CD8-positive, alpha-beta memory T cell (primary cell): ENCODE data around the gene FSTL5. TPM values are rescaled to one million over a fixed set of nuclear protein-coding genes. Genes with fewer than 3 reads are reported as not detected.
"Not testable (repeated sequence)": the region's sequence is repeated elsewhere in the genome, so short reads cannot be mapped to it uniquely, and the experiment has no call there.

Source experiments
- CTCF ChIA-PET: fragments of 350-600 bp; sonication (Branson Sonifier 250); formaldehyde crosslinking; loops from one replicate; lab custom pipeline; 2021; ENCODE audit warnings: antibody characterized with exemption; lab: Charles Lee
- POLR2A ChIA-PET: fragments of 350-600 bp; sonication (Branson Sonifier 250); formaldehyde crosslinking; loops from one replicate; lab custom pipeline; 2021; ENCODE audit warnings: antibody characterized with exemption; lab: Charles Lee
- DNase-seq, 5 donors: peaks; one replicate each; pipeline versions ENCODE4 v3.0.0 to v3.0.0-alpha.2; 2020 to 2022; ENCODE audit warnings: mixed read lengths in 1 of 5
- H3K27ac ChIP-seq: one replicate; pipeline ENCODE4 v1.7.0; 2013; ENCODE audit warnings: low read depth, mild to moderate bottlenecking, low read length, moderate library complexity
- H3K27me3 ChIP-seq: 2 replicates; pipeline ENCODE4 v1.7.0; 2013; ENCODE audit warnings: low read length, mild to moderate bottlenecking; ENCODE audit not compliant: insufficient read depth, poor library complexity, severe bottlenecking
- H3K36me3 ChIP-seq: 2 replicates; pipeline ENCODE4 v1.7.0; 2013; ENCODE audit warnings: mild to moderate bottlenecking, low read length, moderate library complexity; ENCODE audit not compliant: insufficient read depth
- H3K4me1 ChIP-seq: 2 replicates; pipeline ENCODE4 v1.7.0; 2013; ENCODE audit warnings: mild to moderate bottlenecking, low read length, moderate library complexity; ENCODE audit not compliant: insufficient read depth
- H3K4me3 ChIP-seq: 2 replicates; pipeline ENCODE4 v1.7.0; 2013; ENCODE audit warnings: mild to moderate bottlenecking, low read length
- H3K9me3 ChIP-seq: 2 replicates; pipeline ENCODE4 v1.7.0; 2013; ENCODE audit warnings: mild to moderate bottlenecking, low read length
- H3K27ac Mint-ChIP-seq, 8 donors: one replicate each; pipeline ENCODE4 v1.8.0; 2020 to 2021; ENCODE audit warnings: mixed read lengths in 8 of 8, mild to moderate bottlenecking in 6 of 8, inconsistent platforms in 3 of 8, moderate library complexity in 3 of 8
- H3K27me3 Mint-ChIP-seq, 2 donors: one replicate each; pipeline ENCODE4 v1.8.0; 2020 to 2021; ENCODE audit warnings: mixed read lengths in 2 of 2, mild to moderate bottlenecking in 1 of 2, moderate library complexity in 1 of 2
- H3K36me3 Mint-ChIP-seq, 3 donors: one replicate each; pipeline ENCODE4 v1.8.0; 2020 to 2021; ENCODE audit warnings: mixed read lengths in 3 of 3, inconsistent platforms in 1 of 3, mild to moderate bottlenecking in 1 of 3
- H3K4me1 Mint-ChIP-seq, 3 donors: one replicate each; pipeline ENCODE4 v1.8.0; 2020 to 2021; ENCODE audit warnings: mixed read lengths in 3 of 3, inconsistent platforms in 1 of 3, mild to moderate bottlenecking in 1 of 3
- H3K4me3 Mint-ChIP-seq, 7 donors: one replicate each; pipeline ENCODE4 v1.8.0; 2020 to 2021; ENCODE audit warnings: mixed read lengths in 7 of 7, mild to moderate bottlenecking in 6 of 7, moderate library complexity in 4 of 7, inconsistent platforms in 2 of 7
- H3K9me3 Mint-ChIP-seq, 5 donors: one replicate each; pipeline ENCODE4 v1.8.0; 2020 to 2022; ENCODE audit warnings: mixed read lengths in 5 of 5, mild to moderate bottlenecking in 3 of 5, moderate library complexity in 2 of 5, inconsistent platforms in 1 of 5
- polyA plus RNA-seq: library from polyadenylated mRNA; unstranded; fragments of 300-500 nt; fragmentation: Illumina TruSeq; gene quantifications from one replicate; pipeline ENCODE4 v1.2.3, GENCODE V29; 2021
- total RNA-seq, 2 experiments: library from RNA; stranded (reverse); gene quantifications; one replicate each; pipeline ENCODE4 v1.2.3, GENCODE V29; 2021

FSTL5 gene
- total and polyA plus RNA-seq, 3 experiments from 2014 or later: not detected

DNA sequence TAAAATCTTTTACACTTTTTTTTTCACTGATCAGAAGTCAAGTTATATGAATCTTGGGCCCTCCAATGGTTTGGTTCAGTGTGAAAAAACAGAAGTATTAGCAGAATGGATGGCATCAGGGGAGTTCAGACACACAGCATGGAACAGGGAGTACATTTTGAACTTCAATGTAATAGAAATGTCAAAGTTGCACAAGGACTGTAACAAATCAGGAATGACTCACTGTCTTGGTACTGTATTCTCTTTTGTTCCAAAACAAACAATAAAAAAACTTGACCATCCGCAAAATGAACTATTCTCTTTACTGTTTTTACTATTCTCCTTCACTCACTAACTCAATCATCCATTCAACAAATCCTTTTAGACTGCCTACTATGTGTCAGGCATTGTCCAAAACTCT, 401.0 kb downstream of the FSTL5 start:
- Mint-ChIP-seq H3K4me3 (no peak overlapping the region), H3K4me1 (no peaks in the 10 kb centered on the region), H3K27me3 (no peaks in the 10 kb centered on the region), H3K9me3 (peaks cover 3 to 15% (median 5%) of the 10 kb centered on the region in 5 donors), H3K27ac (no peak overlapping the region), H3K36me3 (no peaks in the 10 kb centered on the region)
- Histone ChIP-seq H3K27me3 (no peaks in the 10 kb centered on the region), H3K27ac (no peak overlapping the region), H3K4me3 (no peak overlapping the region), H3K4me1 (no peaks in the 10 kb centered on the region), H3K9me3 (no peaks in the 10 kb centered on the region), H3K36me3 (no peaks in the 10 kb centered on the region)
- ChIA-PET POLR2A (no interaction called here), CTCF (no interaction called here)
- DNase-seq: no peak

DNA sequence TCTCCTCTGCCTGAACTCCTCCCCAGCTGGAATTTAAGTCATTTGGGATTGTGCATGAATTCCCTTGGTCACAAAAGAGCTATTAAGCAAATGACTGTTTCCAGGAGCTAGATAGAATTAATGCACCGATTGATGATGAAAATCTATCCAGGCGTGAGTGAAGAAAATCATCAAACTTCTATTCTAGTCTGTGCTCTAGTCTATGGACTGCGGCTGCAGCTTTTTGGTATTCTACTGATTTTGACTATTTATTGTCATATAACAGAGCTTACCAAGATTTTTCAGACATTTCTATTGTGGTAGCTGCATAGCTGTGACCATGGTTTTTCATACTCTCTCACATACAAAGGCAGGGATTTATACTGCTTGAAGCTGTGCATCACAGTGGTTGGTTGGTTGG, 403.8 kb downstream of the FSTL5 start:
- Mint-ChIP-seq H3K27me3 (no peaks in the 10 kb centered on the region), H3K9me3 (peaks cover 0 to 17% (median 4%) of the 10 kb centered on the region in 5 donors), H3K36me3 (no peaks in the 10 kb centered on the region), H3K27ac (no peak overlapping the region), H3K4me1 (no peaks in the 10 kb centered on the region), H3K4me3 (no peak overlapping the region)
- CTCF ChIA-PET: no interaction called here
- Histone ChIP-seq H3K4me3 (no peak overlapping the region), H3K9me3 (no peaks in the 10 kb centered on the region), H3K4me1 (no peaks in the 10 kb centered on the region), H3K36me3 (no peaks in the 10 kb centered on the region), H3K27ac (no peak overlapping the region), H3K27me3 (no peaks in the 10 kb centered on the region)
- POLR2A ChIA-PET: no interaction called here
- no peak for DNase-seq

DNA sequence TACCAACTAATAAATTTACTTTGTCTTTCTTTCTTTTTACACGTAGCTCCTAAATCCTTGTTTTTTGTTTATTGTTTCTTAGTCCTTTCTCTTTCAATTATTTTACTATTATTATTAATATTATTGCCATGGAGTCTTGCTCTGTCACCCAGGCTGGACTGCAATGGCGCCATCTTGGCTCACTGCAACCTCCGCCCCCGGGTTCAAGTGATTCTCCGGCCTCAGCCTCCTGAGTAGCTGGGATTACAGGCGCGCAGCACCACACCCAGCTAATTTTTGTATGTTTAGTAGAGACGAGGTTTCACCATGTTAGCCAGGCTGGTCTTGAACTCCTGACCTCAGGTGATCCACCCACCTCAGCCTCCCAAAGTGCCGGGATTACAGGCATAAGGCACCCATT, 405.4 kb downstream of the FSTL5 start:
- H3K27ac Mint-ChIP-seq, H3K36me3 Mint-ChIP-seq, POLR2A ChIA-PET, H3K27me3 Mint-ChIP-seq, H3K4me1 ChIP-seq, DNase-seq, H3K27ac ChIP-seq, H3K27me3 ChIP-seq, H3K4me1 Mint-ChIP-seq, H3K4me3 ChIP-seq, H3K36me3 ChIP-seq, H3K4me3 Mint-ChIP-seq, H3K9me3 ChIP-seq, CTCF ChIA-PET: not testable (repeated sequence)
- H3K9me3 Mint-ChIP-seq: peaks cover 0 to 20% (median 0%) of the 10 kb centered on the region in 5 donors

DNA sequence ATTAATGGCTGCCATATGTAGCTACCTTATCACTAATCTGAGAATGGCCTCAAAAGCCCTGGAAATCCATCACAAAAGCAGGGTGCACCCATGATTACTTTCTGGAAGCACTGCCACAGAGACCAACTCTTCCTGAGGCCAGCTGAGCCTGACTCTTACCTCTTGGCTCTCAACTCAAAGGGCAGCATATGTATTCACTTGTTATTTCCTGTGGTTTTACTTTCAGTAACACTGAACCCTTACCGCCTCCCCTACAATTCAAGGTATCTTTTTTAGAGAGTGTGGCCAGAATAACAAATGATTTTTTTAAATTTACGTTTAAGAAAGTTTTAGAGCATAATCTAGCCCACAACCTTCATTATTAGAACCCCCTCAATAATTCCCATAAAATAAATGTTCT, 434.9 kb downstream of the FSTL5 start:
- Mint-ChIP-seq H3K27ac (no peak overlapping the region), H3K36me3 (no peaks in the 10 kb centered on the region), H3K9me3 (peaks cover 3 to 23% (median 12%) of the 10 kb centered on the region in 5 donors), H3K4me1 (no peaks in the 10 kb centered on the region), H3K27me3 (no peaks in the 10 kb centered on the region), H3K4me3 (no peak overlapping the region)
- ChIA-PET CTCF (no interaction called here), POLR2A (no interaction called here)
- H3K4me3 ChIP-seq: no peak overlapping the region
- H3K27me3 ChIP-seq: no peaks in the 10 kb centered on the region
- H3K36me3 ChIP-seq: no peaks in the 10 kb centered on the region
- H3K27ac ChIP-seq: no peak overlapping the region
- DNase-seq: no peak
- H3K4me1 ChIP-seq: no peaks in the 10 kb centered on the region
- no peaks in the 10 kb centered on the region for H3K9me3 ChIP-seq

DNA sequence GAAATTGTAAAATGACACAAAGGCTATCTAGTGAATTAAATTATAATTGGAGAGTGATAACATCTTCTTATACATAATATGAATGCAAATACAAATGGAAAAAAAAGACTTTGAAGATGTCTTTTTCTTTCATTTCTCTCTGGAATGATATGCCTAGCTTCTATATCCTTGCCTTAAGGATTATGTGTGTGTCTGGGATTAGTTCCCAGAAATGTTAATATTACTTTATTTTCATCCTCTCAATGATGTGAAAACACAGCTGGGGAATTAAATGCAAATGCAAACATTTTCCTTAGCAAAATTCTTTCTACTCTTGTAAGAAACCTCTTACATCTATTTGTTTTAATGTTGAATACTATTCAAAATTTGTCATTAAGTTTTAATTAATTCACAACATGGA, 441.9 kb downstream of the FSTL5 start:
- Mint-ChIP-seq H3K27ac (no peak overlapping the region), H3K4me1 (no peaks in the 10 kb centered on the region), H3K27me3 (no peaks in the 10 kb centered on the region), H3K9me3 (peaks cover 2 to 19% (median 10%) of the 10 kb centered on the region in 5 donors), H3K4me3 (no peak overlapping the region), H3K36me3 (no peaks in the 10 kb centered on the region)
- ChIA-PET CTCF (no interaction called here), POLR2A (no interaction called here)
- Histone ChIP-seq H3K36me3 (no peaks in the 10 kb centered on the region), H3K4me1 (no peaks in the 10 kb centered on the region), H3K4me3 (no peak overlapping the region), H3K27ac (no peak overlapping the region), H3K27me3 (no peaks in the 10 kb centered on the region), H3K9me3 (no peaks in the 10 kb centered on the region)
- no peak for DNase-seq

DNA sequence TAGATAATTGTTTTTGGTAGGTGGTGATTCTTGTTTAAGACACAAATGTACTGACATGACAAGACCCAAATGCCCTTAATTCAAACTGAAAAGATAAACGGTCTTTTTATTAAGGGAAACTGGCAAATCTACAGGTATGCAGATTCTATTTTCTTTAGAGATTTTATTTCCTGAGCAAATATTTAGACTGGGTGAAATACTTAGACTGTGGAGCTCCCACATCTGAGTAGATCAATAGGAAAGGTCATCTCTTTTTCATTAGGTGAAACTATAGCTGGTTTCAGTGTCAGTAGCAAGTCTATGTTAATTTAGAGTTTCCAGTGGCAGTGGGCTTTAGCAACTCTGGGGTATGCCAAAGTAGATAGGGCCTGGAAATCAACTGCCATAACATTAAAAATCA, 446.7 kb downstream of the FSTL5 start:
- Mint-ChIP-seq H3K4me3 (no peak overlapping the region), H3K4me1 (no peaks in the 10 kb centered on the region), H3K27me3 (no peaks in the 10 kb centered on the region), H3K9me3 (peaks cover 4 to 8% (median 7%) of the 10 kb centered on the region in 5 donors), H3K36me3 (no peaks in the 10 kb centered on the region), H3K27ac (no peak overlapping the region)
- Histone ChIP-seq H3K27ac (no peak overlapping the region), H3K4me3 (no peak overlapping the region), H3K27me3 (no peaks in the 10 kb centered on the region), H3K9me3 (no peaks in the 10 kb centered on the region), H3K4me1 (no peaks in the 10 kb centered on the region), H3K36me3 (no peaks in the 10 kb centered on the region)
- ChIA-PET CTCF (no interaction called here), POLR2A (no interaction called here)
- DNase-seq: no peak

DNA sequence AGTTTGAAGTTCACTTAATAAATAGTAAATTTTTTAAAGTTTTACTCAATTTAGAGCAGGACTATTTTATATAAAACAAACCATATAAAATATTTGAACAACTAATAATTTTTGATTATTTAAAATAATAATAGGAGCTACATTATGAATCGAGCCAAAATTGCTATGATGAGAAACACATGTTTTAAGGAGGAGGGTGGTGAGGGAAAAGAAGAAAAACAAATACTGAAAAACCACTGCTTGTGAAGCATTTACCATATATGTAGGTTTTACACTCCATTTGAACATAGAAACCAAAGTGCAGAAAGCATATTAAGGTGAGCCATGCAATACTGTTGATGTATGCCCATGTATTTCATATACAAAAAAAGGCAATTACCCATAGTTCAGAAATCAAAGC, 448.9 kb downstream of the FSTL5 start:
- H3K4me1 Mint-ChIP-seq: no peaks in the 10 kb centered on the region
- Histone ChIP-seq H3K27me3 (no peaks in the 10 kb centered on the region), H3K36me3 (no peaks in the 10 kb centered on the region), H3K27ac (no peak overlapping the region), H3K9me3 (no peaks in the 10 kb centered on the region), H3K4me1 (no peaks in the 10 kb centered on the region), H3K4me3 (no peak overlapping the region)
- ChIA-PET CTCF (interaction anchor here (0.6 kb wide), 1 partner anchor 183 kb away, joined by 3 read pairs; no protein-coding TSS in a partner anchor), POLR2A (no interaction called here)
- H3K4me3 Mint-ChIP-seq: no peak overlapping the region
- no peak overlapping the region for H3K27ac Mint-ChIP-seq
- H3K27me3 Mint-ChIP-seq: no peaks in the 10 kb centered on the region
- no peak for DNase-seq
- no peaks in the 10 kb centered on the region for H3K36me3 Mint-ChIP-seq
- peaks cover 4 to 11% (median 7%) of the 10 kb centered on the region in 5 donors for H3K9me3 Mint-ChIP-seq

DNA sequence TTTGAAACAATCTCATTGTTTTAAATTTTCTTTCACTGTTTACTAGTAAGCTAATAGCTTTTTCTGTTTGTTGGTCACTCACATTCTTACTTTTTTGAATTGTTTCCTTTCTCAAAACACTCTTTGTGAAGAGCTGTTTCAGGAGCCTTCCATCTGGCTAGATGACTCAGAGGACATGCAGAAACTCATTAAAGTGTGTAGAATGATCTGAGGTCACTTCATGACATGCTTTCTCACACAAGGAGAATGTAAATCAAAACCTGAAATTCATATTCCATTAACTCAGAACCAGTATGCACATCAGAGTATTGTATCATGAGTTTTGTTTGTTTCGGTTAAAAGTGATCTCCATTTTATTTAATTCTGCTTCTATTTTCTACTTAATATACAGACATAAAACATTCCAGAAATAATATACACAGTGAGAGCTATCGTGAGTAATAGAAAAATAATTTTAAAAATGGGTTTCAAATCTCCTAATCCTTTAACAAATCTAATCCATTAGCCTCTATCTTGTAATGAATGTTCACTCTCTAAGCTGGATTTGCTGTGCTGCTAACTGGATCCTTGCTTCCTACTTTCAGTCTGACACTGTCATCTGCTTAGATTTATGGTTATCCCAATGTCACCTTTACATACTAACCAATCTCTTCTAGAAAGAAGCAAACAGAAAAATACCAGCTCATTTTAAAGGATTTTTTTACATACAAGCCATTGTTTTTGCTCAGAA, 449.6 kb downstream of the FSTL5 start:
- no peaks in the 10 kb centered on the region for H3K36me3 ChIP-seq
- no peak overlapping the region for H3K4me3 ChIP-seq
- H3K9me3 ChIP-seq: no peaks in the 10 kb centered on the region
- peaks cover 2 to 7% (median 4%) of the 10 kb centered on the region in 5 donors for H3K9me3 Mint-ChIP-seq
- CTCF ChIA-PET: interaction anchor here (0.6 kb wide), 1 partner anchor 184 kb away, joined by 3 read pairs; no protein-coding TSS in a partner anchor
- no peak for DNase-seq
- H3K27ac ChIP-seq: no peak overlapping the region
- H3K4me1 ChIP-seq: no peaks in the 10 kb centered on the region
- POLR2A ChIA-PET: no interaction called here
- no peaks in the 10 kb centered on the region for H3K27me3 Mint-ChIP-seq
- H3K4me1 Mint-ChIP-seq: no peaks in the 10 kb centered on the region
- no peaks in the 10 kb centered on the region for H3K27me3 ChIP-seq
- no peak overlapping the region for H3K27ac Mint-ChIP-seq
- no peak overlapping the region for H3K4me3 Mint-ChIP-seq
- no peaks in the 10 kb centered on the region for H3K36me3 Mint-ChIP-seq
